ENCODE results near the gene RIN1. TPM values are rescaled to one million over a fixed set of nuclear protein-coding genes. Genes with fewer than 3 reads are reported as not detected.

Gene RIN1
- total and polyA plus RNA-seq, 9 of the 15 experiments (the other 6 are each of a cell fraction or from before 2014, with no cell fraction given): 0.01 to 1.2 (median 0.45) TPM; not detected in 1

DNA sequence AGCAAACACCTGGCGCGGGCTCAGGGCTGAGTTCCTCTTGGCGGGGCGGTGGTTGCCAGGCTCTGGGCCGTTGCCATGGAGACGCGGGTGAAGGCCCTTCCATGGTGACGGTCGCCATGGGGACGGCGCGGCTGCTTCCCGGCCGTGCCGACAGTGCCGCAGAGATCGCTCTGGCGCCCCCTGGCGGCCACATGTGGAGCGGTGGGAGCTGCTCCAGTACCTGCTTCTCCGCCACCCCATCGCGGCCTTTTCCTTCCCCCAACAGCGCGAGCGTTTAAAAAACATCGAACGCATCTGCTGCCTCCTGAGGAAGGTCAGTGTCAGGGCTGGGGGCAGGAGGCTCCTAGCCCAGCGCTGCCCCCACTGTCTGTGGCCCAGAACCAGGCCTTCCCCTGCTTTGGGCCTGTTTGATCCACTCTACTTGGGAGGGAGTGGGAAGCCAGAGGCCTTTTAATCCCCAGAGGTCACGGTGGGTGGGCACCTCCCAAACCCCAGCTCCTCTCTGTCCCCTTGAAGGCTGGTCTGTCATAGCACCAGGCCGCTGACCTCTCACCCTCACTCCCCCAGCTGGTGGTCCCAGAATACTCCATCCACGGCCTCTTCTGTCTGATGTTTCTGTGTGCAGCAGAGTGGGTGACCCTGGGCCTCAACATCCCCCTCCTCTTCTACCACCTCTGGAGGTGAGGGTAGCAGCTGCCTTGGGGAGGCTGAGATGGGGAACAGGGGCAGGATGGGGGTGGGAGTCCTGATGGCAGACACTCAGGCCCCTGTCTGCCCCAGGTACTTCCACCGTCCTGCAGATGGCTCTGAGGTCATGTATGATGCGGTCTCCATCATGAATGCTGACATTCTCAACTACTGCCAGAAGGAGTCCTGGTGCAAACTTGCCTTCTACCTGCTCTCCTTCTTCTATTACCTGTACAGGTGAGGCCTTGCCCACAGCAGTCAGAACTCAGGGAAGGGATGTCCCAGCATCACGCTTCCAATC, 53.5 kb downstream of the RIN1 start:
- H2AFZ ChIP-seq (ENCODE audit: low read depth, low read length): no peak overlapping the region
- H3K36me3 ChIP-seq (ENCODE audit: control insufficient read depth, insufficient read depth, low read length): peaks cover 37% of the 10 kb centered on the region; the same call in 2 of the 3 replicates
- H3K9ac ChIP-seq (ENCODE audit: insufficient read depth in 1 of 2, low read depth in 2 of 2, low read length in 2 of 2): peak overlapping the region in 1 of 2 experiments; percentile 57; a peak in 1 of 4 replicates
- H3K4me2 ChIP-seq (ENCODE audit: insufficient read depth, low read length): no peak overlapping the region; the same call in 1 of the 2 replicates
- H3K4me3 ChIP-seq: no peak overlapping the region
- peaks cover 4% of the 10 kb centered on the region for H3K9me1 ChIP-seq (ENCODE audit: control insufficient read depth, insufficient read depth, low read length)
- ATAC-seq: peak; percentile 96
- peak; percentile 96 to 98 (median 96) for DNase-seq (ENCODE audit: extremely low read depth in 1 of 4, low spot score in 3 of 4)
- peaks cover 8 to 52% of the 10 kb centered on the region in 2 experiments; a peak in 3 of 5 replicates for H3K4me1 ChIP-seq (replicated peaks in 1 of 2; ENCODE audit: control insufficient read depth in 2 of 2, insufficient read depth in 2 of 2, low read length in 2 of 2)
- ChIA-PET POLR2A (interaction anchor here (0.5 to 3.7 kb wide), 6 partner anchors 8 to 1796 kb away, joined by 3 to 21 read pairs (median 3); no protein-coding TSS in a partner anchor), CTCF (ENCODE audit: low intra/inter-chr PET ratio) (interaction anchor here (0.7 to 1.5 kb wide), 4 partner anchors 45 to 107 kb away, joined by 3 to 17 read pairs (median 6); no protein-coding TSS in a partner anchor)
- 12% methylated on average over 30 of the region's 35 CpGs for WGBS (ENCODE audit: insufficient coverage, low coverage, missing lambda C conversion rate)
- BruUV-seq (replicated peaks): no TSS peak
- no peak overlapping the region for H3K27ac ChIP-seq (ENCODE audit: extremely low read depth, low read depth, low read length)
- in situ Hi-C loops (cut with MboI): no loop called here
- no peaks in the 10 kb centered on the region for H3K9me3 ChIP-seq (replicated peaks; ENCODE audit: control insufficient read depth, insufficient read depth, low read depth, low read length)
- intact Hi-C loops (cut with micrococcal nuclease): no loop called here
- H3K27me3 ChIP-seq (ENCODE audit: control insufficient read depth in 2 of 2, insufficient read depth in 2 of 2, low read length in 2 of 2): no peaks in the 10 kb centered on the region
- H4K20me1 ChIP-seq (replicated peaks; ENCODE audit: control insufficient read depth, insufficient read depth, low read length): peaks cover 23% of the 10 kb centered on the region
- peak; percentile 96 for FAIRE-seq
- H3K79me2 ChIP-seq (ENCODE audit: control insufficient read depth, insufficient read depth, low read length): peaks cover 12% of the 10 kb centered on the region
- TF ChIP-seq, protein P1, sequence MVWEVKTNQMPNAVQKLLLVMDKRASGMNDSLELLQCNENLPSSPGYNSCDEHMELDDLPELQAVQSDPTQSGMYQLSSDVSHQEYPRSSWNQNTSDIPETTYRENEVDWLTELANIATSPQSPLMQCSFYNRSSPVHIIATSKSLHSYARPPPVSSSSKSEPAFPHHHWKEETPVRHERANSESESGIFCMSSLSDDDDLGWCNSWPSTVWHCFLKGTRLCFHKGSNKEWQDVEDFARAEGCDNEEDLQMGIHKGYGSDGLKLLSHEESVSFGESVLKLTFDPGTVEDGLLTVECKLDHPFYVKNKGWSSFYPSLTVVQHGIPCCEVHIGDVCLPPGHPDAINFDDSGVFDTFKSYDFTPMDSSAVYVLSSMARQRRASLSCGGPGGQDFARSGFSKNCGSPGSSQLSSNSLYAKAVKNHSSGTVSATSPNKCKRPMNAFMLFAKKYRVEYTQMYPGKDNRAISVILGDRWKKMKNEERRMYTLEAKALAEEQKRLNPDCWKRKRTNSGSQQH (CRISPR knock-in tag; IDR thresholded peaks at IDR 0.05): no peak
- TF ChIP-seq NFE2L1 (tag; IDR thresholded peaks at IDR 0.05; ENCODE audit: borderline replicate concordance, low read depth) (no peak), KLF10 (CRISPR knock-in tag; IDR thresholded peaks at IDR 0.05) (no peak), ZNF263 (CRISPR knock-in tag; IDR thresholded peaks at IDR 0.05; ENCODE audit: borderline replicate concordance) (no peak; the same call in 1 of the 2 replicates), NONO (IDR thresholded peaks at IDR 0.05; ENCODE audit: low read depth in 2 of 2, low read length in 1 of 2) (peak in 1 of 2 experiments; percentile 71; a peak in 1 of 4 replicates), CREBBP (IDR thresholded peaks at IDR 0.05; ENCODE audit: low read depth, low read length) (peak; percentile 92), MYNN (IDR thresholded peaks at IDR 0.05) (peak; percentile 100), MYNN (CRISPR knock-in tag; IDR thresholded peaks at IDR 0.05) (peak; percentile 95), SRSF9 (IDR thresholded peaks at IDR 0.05; ENCODE audit: borderline replicate concordance, low read depth, low read length) (no peak), MECOM (CRISPR knock-in tag; IDR thresholded peaks at IDR 0.05) (no peak), CCNT2 (IDR thresholded peaks at IDR 0.05; ENCODE audit: borderline replicate concordance, extremely low read depth, insufficient read length, low read depth, low read length) (peak; percentile 68), POLR2B (IDR thresholded peaks at IDR 0.05; ENCODE audit: low read depth, partially characterized antibody) (peak; percentile 40)
- TF ChIP-seq, protein P2, sequence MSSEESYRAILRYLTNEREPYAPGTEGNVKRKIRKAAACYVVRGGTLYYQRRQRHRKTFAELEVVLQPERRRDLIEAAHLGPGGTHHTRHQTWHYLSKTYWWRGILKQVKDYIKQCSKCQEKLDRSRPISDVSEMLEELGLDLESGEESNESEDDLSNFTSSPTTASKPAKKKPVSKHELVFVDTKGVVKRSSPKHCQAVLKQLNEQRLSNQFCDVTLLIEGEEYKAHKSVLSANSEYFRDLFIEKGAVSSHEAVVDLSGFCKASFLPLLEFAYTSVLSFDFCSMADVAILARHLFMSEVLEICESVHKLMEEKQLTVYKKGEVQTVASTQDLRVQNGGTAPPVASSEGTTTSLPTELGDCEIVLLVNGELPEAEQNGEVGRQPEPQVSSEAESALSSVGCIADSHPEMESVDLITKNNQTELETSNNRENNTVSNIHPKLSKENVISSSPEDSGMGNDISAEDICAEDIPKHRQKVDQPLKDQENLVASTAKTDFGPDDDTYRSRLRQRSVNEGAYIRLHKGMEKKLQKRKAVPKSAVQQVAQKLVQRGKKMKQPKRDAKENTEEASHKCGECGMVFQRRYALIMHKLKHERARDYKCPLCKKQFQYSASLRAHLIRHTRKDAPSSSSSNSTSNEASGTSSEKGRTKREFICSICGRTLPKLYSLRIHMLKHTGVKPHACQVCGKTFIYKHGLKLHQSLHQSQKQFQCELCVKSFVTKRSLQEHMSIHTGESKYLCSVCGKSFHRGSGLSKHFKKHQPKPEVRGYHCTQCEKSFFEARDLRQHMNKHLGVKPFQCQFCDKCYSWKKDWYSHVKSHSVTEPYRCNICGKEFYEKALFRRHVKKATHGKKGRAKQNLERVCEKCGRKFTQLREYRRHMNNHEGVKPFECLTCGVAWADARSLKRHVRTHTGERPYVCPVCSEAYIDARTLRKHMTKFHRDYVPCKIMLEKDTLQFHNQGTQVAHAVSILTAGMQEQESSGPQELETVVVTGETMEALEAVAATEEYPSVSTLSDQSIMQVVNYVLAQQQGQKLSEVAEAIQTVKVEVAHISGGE (CRISPR knock-in tag; IDR thresholded peaks at IDR 0.05): no peak

Data from K562 (cell line).